PC-3 (cell line): ENCODE measurements around the gene NFKBIA. TPM values are rescaled to one million over a fixed set of nuclear protein-coding genes. Genes with fewer than 3 reads are reported as not detected.
"Not testable (repeated sequence)": the region's sequence is repeated elsewhere in the genome, so short reads cannot be mapped to it uniquely, and the experiment has no call there.

ENCODE experiments used
- ATAC-seq: fragments of 200-7000 bp; cut with Tn5 transposase; 2 replicates; pipeline ENCODE4 v1.9.1; 2020; ENCODE audit warnings: mild to moderate bottlenecking, moderate library complexity
- BruUV-seq: library from RNA; stranded (reverse); fragments of 400-500 nt; replicated peaks from 2 replicates; lab custom pipeline; 2021; lab: Mats Ljungman, UMichigan
- CTCF ChIA-PET: fragments of 300-600 bp; sonication (Branson Sonifier 250); formaldehyde crosslinking; loops from one replicate; lab custom pipeline; 2022; ENCODE audit warnings: antibody characterized with exemption; lab: Charles Lee
- POLR2A ChIA-PET: fragments of 300-600 bp; sonication (Branson Sonifier 250); formaldehyde crosslinking; loops from one replicate; lab custom pipeline; 2022; ENCODE audit warnings: antibody characterized with exemption; ENCODE audit not compliant: unreplicated experiment; lab: Charles Lee
- DNase-seq: peaks from one replicate; pipeline ENCODE4 v3.0.0-alpha.2; 2015
- H2AFZ ChIP-seq: fragments of 300-600 bp; sonication (generic); 2 replicates; pipeline ENCODE4 v1.6.0; 2016; ENCODE audit warnings: antibody characterized with exemption, low read length
- H3F3A ChIP-seq: fragments of 300-600 bp; sonication (generic); one replicate; pipeline ENCODE4 v1.6.0; 2017; ENCODE audit warnings: antibody characterized with exemption, low read length, control low read depth, mild to moderate bottlenecking; ENCODE audit not compliant: unreplicated experiment
- H3K27ac ChIP-seq: fragments of 300-600 bp; sonication (generic); 2 replicates; pipeline ENCODE4 v1.5.1; 2016; ENCODE audit warnings: mild to moderate bottlenecking, low read length
- H3K27me3 ChIP-seq: fragments of 300-600 bp; sonication (generic); 2 replicates; pipeline ENCODE4 v1.6.1; 2016; ENCODE audit warnings: low read length, mixed read lengths
- H3K36me3 ChIP-seq: fragments of 300-600 bp; sonication (generic); 2 replicates; pipeline ENCODE4 v1.6.1; 2016; ENCODE audit warnings: low read depth, mixed run types, low read length, mixed read lengths
- H3K4me1 ChIP-seq: fragments of 300-600 bp; sonication (generic); 2 replicates; pipeline ENCODE4 v1.5.1; 2016; ENCODE audit warnings: low read length; ENCODE audit not compliant: insufficient read depth
- H3K4me2 ChIP-seq: fragments of 300-600 bp; sonication (generic); 2 replicates; pipeline ENCODE4 v1.6.0; 2016; ENCODE audit warnings: low read length
- H3K4me3 ChIP-seq: fragments of 300-600 bp; sonication (generic); 2 replicates; pipeline ENCODE4 v1.5.1; 2016; ENCODE audit warnings: mild to moderate bottlenecking, low read length, mixed read lengths
- H3K79me2 ChIP-seq: fragments of 300-600 bp; sonication (generic); 2 replicates; pipeline ENCODE4 v1.6.1; 2017; ENCODE audit warnings: low read length, mixed read lengths
- H3K9ac ChIP-seq: fragments of 300-600 bp; sonication (generic); 2 replicates; pipeline ENCODE4 v1.6.0; 2016; ENCODE audit warnings: mild to moderate bottlenecking, low read length
- H3K9me2 ChIP-seq: fragments of 300-600 bp; sonication (generic); replicated peaks from 2 replicates; pipeline ENCODE4 v1.6.1; 2016; ENCODE audit warnings: mixed run types, low read length, mixed read lengths
- H3K9me3 ChIP-seq: fragments of 300-600 bp; sonication (generic); 2 replicates; pipeline ENCODE4 v1.6.1; 2016; ENCODE audit warnings: low read length, mixed read lengths
- H4K20me1 ChIP-seq: fragments of 300-600 bp; sonication (generic); 2 replicates; pipeline ENCODE4 v1.6.1; 2016; ENCODE audit warnings: low read length, mixed read lengths
- EZH2 ChIP-seq: fragments of 300-600 bp; sonication (generic); IDR thresholded peaks from one replicate; pipeline ENCODE4 v1.6.1; 2017; ENCODE audit warnings: antibody characterized with exemption, mild to moderate bottlenecking, low read length; ENCODE audit not compliant: unreplicated experiment
- EZH2phosphoT487 ChIP-seq: fragments of 300-600 bp; sonication (generic); IDR thresholded peaks from 2 replicates; pipeline ENCODE4 v1.6.1; 2018; ENCODE audit warnings: mild to moderate bottlenecking, antibody characterized with exemption, low read length, borderline replicate concordance
- intact Hi-C: fragments of 100-400 bp; cut with micrococcal nuclease; formaldehyde crosslinking; loops from 2 replicates; pipeline ENCODE4 v1.9.0; 2023
- total RNA-seq: library from RNA; depleted of rRNA; stranded (reverse); fragments of >200 nt; gene quantifications from 2 replicates; pipeline ENCODE4 v1.2.3, GENCODE V29; 2014
- TF ChIP-seq, protein P1 (sequence below): fragments of 300-600 bp; sonication (generic); conservative IDR thresholded peaks from 2 replicates; pipeline ENCODE4 v1.5.1; 2017; ENCODE audit warnings: antibody characterized with exemption, low read depth, mild to moderate bottlenecking, low read length

The NFKBIA gene
- total RNA-seq, 1 experiment from 2014 or later, result 226 TPM

- TF ChIP-seq, protein P1, sequence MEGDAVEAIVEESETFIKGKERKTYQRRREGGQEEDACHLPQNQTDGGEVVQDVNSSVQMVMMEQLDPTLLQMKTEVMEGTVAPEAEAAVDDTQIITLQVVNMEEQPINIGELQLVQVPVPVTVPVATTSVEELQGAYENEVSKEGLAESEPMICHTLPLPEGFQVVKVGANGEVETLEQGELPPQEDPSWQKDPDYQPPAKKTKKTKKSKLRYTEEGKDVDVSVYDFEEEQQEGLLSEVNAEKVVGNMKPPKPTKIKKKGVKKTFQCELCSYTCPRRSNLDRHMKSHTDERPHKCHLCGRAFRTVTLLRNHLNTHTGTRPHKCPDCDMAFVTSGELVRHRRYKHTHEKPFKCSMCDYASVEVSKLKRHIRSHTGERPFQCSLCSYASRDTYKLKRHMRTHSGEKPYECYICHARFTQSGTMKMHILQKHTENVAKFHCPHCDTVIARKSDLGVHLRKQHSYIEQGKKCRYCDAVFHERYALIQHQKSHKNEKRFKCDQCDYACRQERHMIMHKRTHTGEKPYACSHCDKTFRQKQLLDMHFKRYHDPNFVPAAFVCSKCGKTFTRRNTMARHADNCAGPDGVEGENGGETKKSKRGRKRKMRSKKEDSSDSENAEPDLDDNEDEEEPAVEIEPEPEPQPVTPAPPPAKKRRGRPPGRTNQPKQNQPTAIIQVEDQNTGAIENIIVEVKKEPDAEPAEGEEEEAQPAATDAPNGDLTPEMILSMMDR, result no peak
- TF ChIP-seq EZH2phosphoT487 (no peak), EZH2 (no peak)
- Histone ChIP-seq H3K79me2 (peaks cover 24% of the 10 kb centered on the region), H3K36me3 (peaks cover 32% of the 10 kb centered on the region), H3K27ac (no peak overlapping the region), H3K9me3 (no peaks in the 10 kb centered on the region), H3K9me2 (no peaks in the 10 kb centered on the region), H2AFZ (no peak overlapping the region), H3K9ac (no peak overlapping the region), H3K27me3 (no peaks in the 10 kb centered on the region), H3K4me3 (no peak overlapping the region), H3K4me1 (peaks cover 24% of the 10 kb centered on the region), H4K20me1 (peaks cover 32% of the 10 kb centered on the region), H3K4me2 (no peak overlapping the region), H3F3A (peaks cover 7% of the 10 kb centered on the region)
- DNase-seq, result no peak
- intact Hi-C loops, result no loop called here
- BruUV-seq, result no TSS peak
- ATAC-seq, result no peak
- CTCF ChIA-PET, result no interaction called here
- POLR2A ChIA-PET, result interaction anchor here (0.6 kb wide), 2 partner anchors 66 to 186 kb away, joined by 3 to 6 read pairs; no protein-coding TSS in a partner anchor
These were observed 5.2 kb downstream of the NFKBIA start for GRCh38 chr14:35399083-35399937.

DNA sequence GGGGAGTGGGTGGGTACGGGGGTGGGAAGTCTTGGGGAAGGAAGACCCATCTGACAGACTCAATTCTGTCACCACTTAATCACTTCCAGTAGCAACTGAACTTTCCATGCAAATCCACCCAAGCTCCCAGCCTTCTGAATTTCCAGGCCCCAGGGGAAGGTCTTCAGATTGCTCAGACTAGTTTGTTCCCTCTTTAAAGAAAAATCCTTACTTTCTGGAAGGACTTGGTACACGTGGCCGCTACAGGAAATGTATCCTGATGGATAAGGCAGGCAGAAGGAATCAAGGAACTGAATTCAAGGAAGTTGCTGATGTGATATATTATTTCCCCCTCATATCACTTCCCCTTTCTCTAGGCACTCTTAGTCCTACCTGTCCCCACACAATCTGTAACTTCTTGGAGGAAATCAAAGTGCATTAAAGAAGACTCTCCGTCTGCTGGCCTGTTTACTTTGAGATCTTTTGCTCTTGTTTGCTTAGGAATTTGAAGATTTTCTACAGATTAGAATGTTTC, 6.4 kb downstream of the NFKBIA start:
- no peak overlapping the region for H3K27ac ChIP-seq
- POLR2A ChIA-PET, result interaction anchor here (0.6 kb wide), 1 partner anchor 65 kb away, joined by 3 read pairs; no protein-coding TSS in a partner anchor
- ATAC-seq, result peak; percentile 3; the same call in 1 of the 2 replicates

DNA sequence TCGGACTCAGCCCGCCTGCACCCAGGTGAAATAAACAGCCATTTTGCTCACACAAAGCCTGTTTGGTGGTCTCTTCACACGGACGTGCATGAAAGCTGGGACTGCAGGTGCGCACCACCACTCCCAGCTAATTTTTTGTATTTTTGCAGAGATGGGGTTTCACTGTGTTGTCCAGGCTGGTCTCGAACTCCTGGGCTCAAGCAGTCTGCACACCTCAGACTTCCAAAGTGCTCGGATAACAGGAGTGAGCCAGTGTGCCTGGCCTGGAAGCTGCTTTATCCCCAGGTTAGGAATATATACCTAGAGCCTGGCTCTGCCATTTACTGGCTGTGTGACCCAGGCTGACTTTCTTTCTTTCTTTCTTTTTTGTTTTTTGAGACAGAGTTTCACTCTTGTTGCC, 7.9 kb downstream of the NFKBIA start:
- H3K27me3 ChIP-seq, ATAC-seq, H3K9me3 ChIP-seq, H3K9ac ChIP-seq, H3K9me2 ChIP-seq, CTCF ChIA-PET, H3K4me2 ChIP-seq, intact Hi-C loops, H3F3A ChIP-seq, H3K79me2 ChIP-seq, H3K4me1 ChIP-seq, H3K4me3 ChIP-seq, DNase-seq, H3K27ac ChIP-seq, BruUV-seq, H2AFZ ChIP-seq: not testable (repeated sequence)
- Histone ChIP-seq H4K20me1 (peaks cover 12% of the 10 kb centered on the region), H3K36me3 (peaks cover 12% of the 10 kb centered on the region)
- POLR2A ChIA-PET, result interaction anchor here (0.5 kb wide), 1 partner anchor 133 kb away, joined by 3 read pairs; no protein-coding TSS in a partner anchor

More for the DNA sequence above, 6.4 kb downstream of the NFKBIA start:
- BruUV-seq, result no TSS peak
- H3K4me2 ChIP-seq, result no peak overlapping the region
- no peak overlapping the region for H3K4me3 ChIP-seq
- H2AFZ ChIP-seq, result no peak overlapping the region
- H3K4me1 ChIP-seq, result peaks cover 20% of the 10 kb centered on the region
- peaks cover 17% of the 10 kb centered on the region for H3K79me2 ChIP-seq
- H3K9me2 ChIP-seq, result no peaks in the 10 kb centered on the region
- no peaks in the 10 kb centered on the region for H3K9me3 ChIP-seq
- peaks cover 27% of the 10 kb centered on the region for H4K20me1 ChIP-seq
- H3K27me3 ChIP-seq, result no peaks in the 10 kb centered on the region
- TF ChIP-seq EZH2phosphoT487 (no peak), EZH2 (no peak)
- TF ChIP-seq, protein P1, result no peak
- DNase-seq, result no peak
- CTCF ChIA-PET, result no interaction called here
- intact Hi-C loops, result no loop called here
- H3F3A ChIP-seq, result peaks cover 7% of the 10 kb centered on the region
- no peak overlapping the region for H3K9ac ChIP-seq
- peaks cover 27% of the 10 kb centered on the region for H3K36me3 ChIP-seq
